ENCODE data around the gene MSANTD3. TPM values are rescaled to one million over a fixed set of nuclear protein-coding genes. Genes with fewer than 3 reads are reported as not detected.

MSANTD3 gene
- total and polyA plus RNA-seq, 2 experiments from 2014 or later: 19.7 to 34.5 TPM

DNA sequence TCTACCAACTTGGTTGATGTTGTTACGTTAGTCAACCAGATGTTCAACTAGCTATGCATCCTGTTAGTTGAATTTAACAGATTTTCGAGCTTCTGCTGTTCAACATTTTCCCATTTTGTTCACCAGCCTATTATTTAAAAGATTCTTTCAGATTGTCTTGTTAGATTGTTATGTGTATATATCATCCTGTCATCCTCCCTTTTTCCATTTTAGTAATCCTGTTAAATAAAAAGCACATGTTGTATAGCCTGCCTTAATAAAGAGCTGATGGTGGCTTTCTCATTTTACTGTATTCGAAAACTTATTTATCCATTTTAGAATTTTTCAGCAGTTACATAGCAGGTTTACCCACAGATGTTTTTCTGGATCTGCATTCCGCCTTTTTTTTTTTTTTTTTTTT is 50.3 kb downstream of the MSANTD3 start (continued):
- TF ChIP-seq, protein P1, sequence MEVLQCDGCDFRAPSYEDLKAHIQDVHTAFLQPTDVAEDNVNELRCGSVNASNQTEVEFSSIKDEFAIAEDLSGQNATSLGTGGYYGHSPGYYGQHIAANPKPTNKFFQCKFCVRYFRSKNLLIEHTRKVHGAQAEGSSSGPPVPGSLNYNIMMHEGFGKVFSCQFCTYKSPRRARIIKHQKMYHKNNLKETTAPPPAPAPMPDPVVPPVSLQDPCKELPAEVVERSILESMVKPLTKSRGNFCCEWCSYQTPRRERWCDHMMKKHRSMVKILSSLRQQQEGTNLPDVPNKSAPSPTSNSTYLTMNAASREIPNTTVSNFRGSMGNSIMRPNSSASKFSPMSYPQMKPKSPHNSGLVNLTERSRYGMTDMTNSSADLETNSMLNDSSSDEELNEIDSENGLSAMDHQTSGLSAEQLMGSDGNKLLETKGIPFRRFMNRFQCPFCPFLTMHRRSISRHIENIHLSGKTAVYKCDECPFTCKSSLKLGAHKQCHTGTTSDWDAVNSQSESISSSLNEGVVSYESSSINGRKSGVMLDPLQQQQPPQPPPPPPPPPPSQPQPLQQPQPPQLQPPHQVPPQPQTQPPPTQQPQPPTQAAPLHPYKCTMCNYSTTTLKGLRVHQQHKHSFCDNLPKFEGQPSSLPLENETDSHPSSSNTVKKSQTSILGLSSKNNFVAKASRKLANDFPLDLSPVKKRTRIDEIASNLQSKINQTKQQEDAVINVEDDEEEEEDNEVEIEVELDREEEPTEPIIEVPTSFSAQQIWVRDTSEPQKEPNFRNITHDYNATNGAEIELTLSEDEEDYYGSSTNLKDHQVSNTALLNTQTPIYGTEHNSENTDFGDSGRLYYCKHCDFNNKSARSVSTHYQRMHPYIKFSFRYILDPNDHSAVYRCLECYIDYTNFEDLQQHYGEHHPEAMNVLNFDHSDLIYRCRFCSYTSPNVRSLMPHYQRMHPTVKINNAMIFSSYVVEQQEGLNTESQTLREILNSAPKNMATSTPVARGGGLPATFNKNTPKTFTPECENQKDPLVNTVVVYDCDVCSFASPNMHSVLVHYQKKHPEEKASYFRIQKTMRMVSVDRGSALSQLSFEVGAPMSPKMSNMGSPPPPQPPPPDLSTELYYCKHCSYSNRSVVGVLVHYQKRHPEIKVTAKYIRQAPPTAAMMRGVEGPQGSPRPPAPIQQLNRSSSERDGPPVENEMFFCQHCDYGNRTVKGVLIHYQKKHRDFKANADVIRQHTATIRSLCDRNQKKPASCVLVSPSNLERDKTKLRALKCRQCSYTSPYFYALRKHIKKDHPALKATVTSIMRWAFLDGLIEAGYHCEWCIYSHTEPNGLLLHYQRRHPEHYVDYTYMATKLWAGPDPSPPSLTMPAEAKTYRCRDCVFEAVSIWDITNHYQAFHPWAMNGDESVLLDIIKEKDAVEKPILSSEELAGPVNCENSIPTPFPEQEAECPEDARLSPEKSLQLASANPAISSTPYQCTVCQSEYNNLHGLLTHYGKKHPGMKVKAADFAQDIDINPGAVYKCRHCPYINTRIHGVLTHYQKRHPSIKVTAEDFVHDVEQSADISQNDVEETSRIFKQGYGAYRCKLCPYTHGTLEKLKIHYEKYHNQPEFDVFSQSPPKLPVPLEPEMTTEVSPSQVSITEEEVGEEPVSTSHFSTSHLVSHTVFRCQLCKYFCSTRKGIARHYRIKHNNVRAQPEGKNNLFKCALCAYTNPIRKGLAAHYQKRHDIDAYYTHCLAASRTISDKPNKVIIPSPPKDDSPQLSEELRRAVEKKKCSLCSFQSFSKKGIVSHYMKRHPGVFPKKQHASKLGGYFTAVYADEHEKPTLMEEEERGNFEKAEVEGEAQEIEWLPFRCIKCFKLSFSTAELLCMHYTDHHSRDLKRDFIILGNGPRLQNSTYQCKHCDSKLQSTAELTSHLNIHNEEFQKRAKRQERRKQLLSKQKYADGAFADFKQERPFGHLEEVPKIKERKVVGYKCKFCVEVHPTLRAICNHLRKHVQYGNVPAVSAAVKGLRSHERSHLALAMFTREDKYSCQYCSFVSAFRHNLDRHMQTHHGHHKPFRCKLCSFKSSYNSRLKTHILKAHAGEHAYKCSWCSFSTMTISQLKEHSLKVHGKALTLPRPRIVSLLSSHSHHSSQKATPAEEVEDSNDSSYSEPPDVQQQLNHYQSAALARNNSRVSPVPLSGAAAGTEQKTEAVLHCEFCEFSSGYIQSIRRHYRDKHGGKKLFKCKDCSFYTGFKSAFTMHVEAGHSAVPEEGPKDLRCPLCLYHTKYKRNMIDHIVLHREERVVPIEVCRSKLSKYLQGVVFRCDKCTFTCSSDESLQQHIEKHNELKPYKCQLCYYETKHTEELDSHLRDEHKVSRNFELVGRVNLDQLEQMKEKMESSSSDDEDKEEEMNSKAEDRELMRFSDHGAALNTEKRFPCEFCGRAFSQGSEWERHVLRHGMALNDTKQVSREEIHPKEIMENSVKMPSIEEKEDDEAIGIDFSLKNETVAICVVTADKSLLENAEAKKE (CRISPR knock-in tag; IDR thresholded peaks at IDR 0.05): no peak
- no peak for TF ChIP-seq CREB1 (CRISPR knock-in tag; IDR thresholded peaks at IDR 0.05; ENCODE audit: low read depth)

DNA sequence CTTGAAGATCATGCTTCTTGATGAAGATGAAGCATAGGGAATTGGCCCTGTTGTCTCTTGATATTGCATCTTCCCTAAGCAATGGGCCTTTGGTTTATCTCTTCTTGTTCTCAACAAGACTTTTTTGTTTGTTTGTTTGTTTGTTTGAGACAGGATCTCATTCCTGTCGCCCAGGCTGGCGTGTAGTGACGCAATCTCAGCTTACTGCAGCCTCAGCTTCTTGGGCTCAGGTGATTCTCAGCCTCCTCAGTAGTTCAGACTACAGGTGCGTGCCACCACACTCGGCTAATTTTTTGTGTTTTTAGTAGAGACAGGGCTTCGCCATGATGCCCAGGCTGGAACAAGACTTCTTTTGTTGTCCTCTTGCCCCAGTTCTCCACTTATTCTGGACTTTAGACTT is 51.2 kb downstream of the MSANTD3 start:
- Mint-ChIP-seq H3K27ac (no peak overlapping the region), H3K4me3 (no peak overlapping the region), H3K9me3 (no peaks in the 10 kb centered on the region; the same call in 2 of the 3 replicates), H3K4me1 (peaks cover 32% of the 10 kb centered on the region), H3K27me3 (ENCODE audit: insufficient read depth, low read depth, poor library complexity) (peaks cover 2% of the 10 kb centered on the region), H3K36me3 (ENCODE audit: low read depth) (peaks cover 3% of the 10 kb centered on the region; the same call in 1 of the 3 replicates)
- Histone ChIP-seq H3K4me3 (no peak overlapping the region), H3F3A (replicated peaks; ENCODE audit: low read depth) (no peaks in the 10 kb centered on the region), H3K4me1 (ENCODE audit: insufficient read depth) (peaks cover 14% of the 10 kb centered on the region), H3K9me2 (ENCODE audit: insufficient read depth) (no peaks in the 10 kb centered on the region), H3K79me2 (replicated peaks; ENCODE audit: insufficient read depth) (peaks cover 93% of the 10 kb centered on the region), H2AFZ (no peak overlapping the region), H4K20me1 (replicated peaks; ENCODE audit: insufficient read depth) (peaks cover 48% of the 10 kb centered on the region; the same call in 1 of the 2 replicates), H3K36me3 (ENCODE audit: insufficient read depth) (no peaks in the 10 kb centered on the region), H3K4me2 (no peak overlapping the region), H3K27me3 (ENCODE audit: insufficient read depth) (no peaks in the 10 kb centered on the region), H3K27ac (ENCODE audit: low read depth) (no peak overlapping the region)
- DNase-seq (ENCODE audit: low spot score) (no peak), ATAC-seq (no peak)
- TF ChIP-seq, protein P2, sequence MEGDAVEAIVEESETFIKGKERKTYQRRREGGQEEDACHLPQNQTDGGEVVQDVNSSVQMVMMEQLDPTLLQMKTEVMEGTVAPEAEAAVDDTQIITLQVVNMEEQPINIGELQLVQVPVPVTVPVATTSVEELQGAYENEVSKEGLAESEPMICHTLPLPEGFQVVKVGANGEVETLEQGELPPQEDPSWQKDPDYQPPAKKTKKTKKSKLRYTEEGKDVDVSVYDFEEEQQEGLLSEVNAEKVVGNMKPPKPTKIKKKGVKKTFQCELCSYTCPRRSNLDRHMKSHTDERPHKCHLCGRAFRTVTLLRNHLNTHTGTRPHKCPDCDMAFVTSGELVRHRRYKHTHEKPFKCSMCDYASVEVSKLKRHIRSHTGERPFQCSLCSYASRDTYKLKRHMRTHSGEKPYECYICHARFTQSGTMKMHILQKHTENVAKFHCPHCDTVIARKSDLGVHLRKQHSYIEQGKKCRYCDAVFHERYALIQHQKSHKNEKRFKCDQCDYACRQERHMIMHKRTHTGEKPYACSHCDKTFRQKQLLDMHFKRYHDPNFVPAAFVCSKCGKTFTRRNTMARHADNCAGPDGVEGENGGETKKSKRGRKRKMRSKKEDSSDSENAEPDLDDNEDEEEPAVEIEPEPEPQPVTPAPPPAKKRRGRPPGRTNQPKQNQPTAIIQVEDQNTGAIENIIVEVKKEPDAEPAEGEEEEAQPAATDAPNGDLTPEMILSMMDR (conservative IDR thresholded peaks at IDR 0.05; ENCODE audit: low read depth in 2 of 2): no peak
- no peak for TF ChIP-seq NANOG (IDR thresholded peaks at IDR 0.05; ENCODE audit: borderline replicate concordance)
- TF ChIP-seq, protein P1 (CRISPR knock-in tag; IDR thresholded peaks at IDR 0.05): no peak
- no peak for TF ChIP-seq EZH2phosphoT487 (IDR thresholded peaks at IDR 0.05; ENCODE audit: unreplicated experiment)
- TF ChIP-seq ZNF114 (CRISPR knock-in tag; IDR thresholded peaks at IDR 0.05): no peak
- no peak for TF ChIP-seq POLR2AphosphoS5 (IDR thresholded peaks at IDR 0.05; ENCODE audit: low read depth)
- TF ChIP-seq JUNB (IDR thresholded peaks at IDR 0.05; ENCODE audit: unreplicated experiment): no peak
- no peak for TF ChIP-seq ZNF331 (CRISPR knock-in tag; IDR thresholded peaks at IDR 0.05; ENCODE audit: low read depth)

Measured in GM23338 (cell line).